Measurements from ENCODE around the gene RNF220. TPM values are rescaled to one million over a fixed set of nuclear protein-coding genes. Genes with fewer than 3 reads are reported as not detected.

RNF220 gene
- total and polyA plus RNA-seq, 9 donors = 58.0 to 101 (median 64.7) TPM

DNA sequence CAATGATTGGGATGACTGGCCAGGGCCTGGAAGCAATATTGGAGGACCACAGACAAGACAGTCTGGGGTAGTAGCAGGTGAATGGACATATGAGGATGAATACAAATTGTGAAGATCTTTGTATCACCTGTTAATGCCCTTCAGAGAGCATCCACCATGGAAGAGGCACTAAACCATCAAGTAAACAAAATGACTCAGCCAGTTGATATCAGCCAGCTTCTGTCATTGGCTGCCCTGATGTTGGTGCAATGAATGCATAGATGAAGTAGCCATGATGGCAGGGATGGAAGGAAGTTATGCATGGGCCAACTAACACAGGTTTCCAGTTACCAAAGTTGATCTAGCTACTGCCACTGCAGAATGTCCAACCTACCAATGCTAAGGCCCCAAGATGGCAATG is 33.8 kb upstream of the RNF220 start:
- no peaks in the 10 kb centered on the region for H3K9me3 ChIP-seq
- intact Hi-C loops (cut with DNase I) = no loop called here
- H3K27me3 ChIP-seq = no peaks in the 10 kb centered on the region
- H3K4me3 ChIP-seq = no peak overlapping the region
- no peak for DNase-seq
- TF ChIP-seq, protein P1, sequence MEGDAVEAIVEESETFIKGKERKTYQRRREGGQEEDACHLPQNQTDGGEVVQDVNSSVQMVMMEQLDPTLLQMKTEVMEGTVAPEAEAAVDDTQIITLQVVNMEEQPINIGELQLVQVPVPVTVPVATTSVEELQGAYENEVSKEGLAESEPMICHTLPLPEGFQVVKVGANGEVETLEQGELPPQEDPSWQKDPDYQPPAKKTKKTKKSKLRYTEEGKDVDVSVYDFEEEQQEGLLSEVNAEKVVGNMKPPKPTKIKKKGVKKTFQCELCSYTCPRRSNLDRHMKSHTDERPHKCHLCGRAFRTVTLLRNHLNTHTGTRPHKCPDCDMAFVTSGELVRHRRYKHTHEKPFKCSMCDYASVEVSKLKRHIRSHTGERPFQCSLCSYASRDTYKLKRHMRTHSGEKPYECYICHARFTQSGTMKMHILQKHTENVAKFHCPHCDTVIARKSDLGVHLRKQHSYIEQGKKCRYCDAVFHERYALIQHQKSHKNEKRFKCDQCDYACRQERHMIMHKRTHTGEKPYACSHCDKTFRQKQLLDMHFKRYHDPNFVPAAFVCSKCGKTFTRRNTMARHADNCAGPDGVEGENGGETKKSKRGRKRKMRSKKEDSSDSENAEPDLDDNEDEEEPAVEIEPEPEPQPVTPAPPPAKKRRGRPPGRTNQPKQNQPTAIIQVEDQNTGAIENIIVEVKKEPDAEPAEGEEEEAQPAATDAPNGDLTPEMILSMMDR (IDR thresholded peaks at IDR 0.05) = no peak
- TF ChIP-seq EP300 (IDR thresholded peaks at IDR 0.05) (no peak), POLR2A (IDR thresholded peaks at IDR 0.05) (no peak)
- no peaks in the 10 kb centered on the region for H3K36me3 ChIP-seq
- no peaks in the 10 kb centered on the region for H3K4me1 ChIP-seq (ENCODE audit: insufficient read depth)
- H3K27ac ChIP-seq = no peak overlapping the region

DNA sequence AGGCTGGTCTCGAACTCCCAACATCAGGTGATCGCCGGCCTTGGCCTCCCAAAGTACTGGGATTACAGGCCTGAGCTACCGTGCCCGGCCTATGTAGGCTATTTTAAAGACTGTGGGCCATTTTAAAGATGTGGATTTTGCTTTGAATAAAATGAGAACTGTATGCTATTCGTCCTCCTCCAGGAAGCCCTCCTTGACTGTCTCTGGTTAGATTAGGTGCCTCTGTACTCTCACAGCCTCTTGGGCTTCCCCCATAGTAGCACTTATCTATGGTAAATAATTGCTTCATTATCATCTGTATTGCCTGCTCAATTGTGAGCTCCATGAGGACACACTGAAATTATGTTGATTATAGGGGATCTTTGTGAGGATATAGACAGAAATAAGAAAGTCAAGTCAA is 29.5 kb upstream of the RNF220 start:
- H3K36me3 ChIP-seq = no peaks in the 10 kb centered on the region
- DNase-seq = no peak
- no peak overlapping the region for H3K27ac ChIP-seq
- H3K27me3 ChIP-seq = no peaks in the 10 kb centered on the region
- TF ChIP-seq POLR2A (IDR thresholded peaks at IDR 0.05) (no peak), EP300 (IDR thresholded peaks at IDR 0.05) (no peak)
- TF ChIP-seq, protein P1 (IDR thresholded peaks at IDR 0.05) = no peak
- no peaks in the 10 kb centered on the region for H3K9me3 ChIP-seq
- no peaks in the 10 kb centered on the region for H3K4me1 ChIP-seq (ENCODE audit: insufficient read depth)
- WGBS, 3 donors = 93 to 95% (median 95%) methylated on average over 6 of the region's 6 CpGs
- intact Hi-C loops (cut with DNase I) = no loop called here
- no peak overlapping the region for H3K4me3 ChIP-seq

DNA sequence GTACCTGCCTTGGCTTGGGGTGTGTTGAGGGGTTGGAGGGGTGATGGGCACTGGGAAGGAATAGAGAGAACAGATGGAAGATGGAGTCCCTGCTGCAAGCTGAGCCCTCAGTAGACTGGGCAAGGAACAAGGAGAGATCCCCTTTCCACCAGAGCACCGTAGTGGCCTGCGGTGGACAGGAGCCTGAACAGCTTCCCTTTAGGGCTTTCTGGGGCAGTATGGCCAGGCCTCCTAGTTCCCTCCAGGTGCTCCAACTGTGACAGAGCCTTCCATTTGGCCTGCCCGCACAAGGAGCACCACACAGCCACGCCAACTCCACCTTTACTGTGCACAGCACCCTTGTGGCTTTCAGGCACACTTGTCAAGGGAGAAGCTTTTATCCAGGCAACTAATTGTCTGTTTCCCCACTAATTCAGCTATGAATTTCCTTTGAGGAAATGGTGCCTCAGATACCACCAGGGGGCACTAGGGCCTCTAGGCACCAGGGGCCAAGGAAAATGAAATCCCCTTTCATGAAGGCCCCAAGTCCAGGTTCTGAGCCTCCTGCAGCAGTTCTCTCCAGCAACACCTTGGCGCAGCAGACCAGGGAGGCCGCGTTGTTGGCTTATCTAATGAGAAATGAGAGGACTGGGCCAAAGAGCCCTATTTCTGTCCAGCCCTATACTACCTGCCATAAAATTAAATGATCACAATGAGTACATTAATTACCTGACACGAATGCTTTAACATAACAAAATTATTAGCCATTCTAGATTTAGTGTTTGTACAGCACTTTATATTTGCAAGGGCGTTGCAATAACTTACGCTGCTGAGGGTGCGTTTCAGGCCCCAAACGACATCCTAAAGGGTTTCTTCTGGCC is 26.9 kb upstream of the RNF220 start:
- H3K27ac ChIP-seq = no peak overlapping the region
- no peak overlapping the region for H3K4me3 ChIP-seq
- TF ChIP-seq, protein P1 (IDR thresholded peaks at IDR 0.05) = no peak
- TF ChIP-seq POLR2A (IDR thresholded peaks at IDR 0.05) = no peak
- no peak for TF ChIP-seq EP300 (IDR thresholded peaks at IDR 0.05)
- H3K36me3 ChIP-seq = no peaks in the 10 kb centered on the region
- 57 to 65% (median 60%) methylated on average over 12 of the region's 12 CpGs for WGBS, 3 donors
- no peaks in the 10 kb centered on the region for H3K27me3 ChIP-seq
- intact Hi-C loops (cut with DNase I) = no loop called here
- H3K4me1 ChIP-seq (ENCODE audit: insufficient read depth) = no peaks in the 10 kb centered on the region
- no peaks in the 10 kb centered on the region for H3K9me3 ChIP-seq
- no peak for DNase-seq

DNA sequence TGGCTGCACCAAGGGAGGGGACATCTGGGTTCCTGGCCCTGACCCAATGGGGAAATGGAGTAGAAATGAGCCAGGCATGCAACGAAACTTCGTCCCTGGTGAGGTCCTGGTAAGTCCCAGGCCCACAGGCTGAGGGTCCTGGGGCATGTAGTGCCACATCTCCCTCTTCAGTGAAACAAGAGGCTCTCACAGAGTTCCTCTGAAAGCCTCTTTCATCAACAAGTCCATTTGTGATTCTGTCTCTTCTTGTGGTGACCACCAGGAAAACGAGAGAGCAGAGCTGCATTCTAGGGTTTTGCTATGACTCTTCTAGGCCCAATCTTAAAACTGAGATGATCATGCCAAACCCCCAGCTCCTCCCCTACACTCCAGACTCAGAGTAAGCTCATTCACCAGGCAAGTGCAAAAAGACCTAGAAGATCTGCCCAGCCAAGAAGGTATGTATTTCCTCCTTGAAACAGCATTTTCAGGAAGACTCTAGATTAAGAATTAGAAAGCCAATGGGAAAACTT is 24.3 kb upstream of the RNF220 start:
- no peaks in the 10 kb centered on the region for H3K36me3 ChIP-seq
- intact Hi-C loops (cut with DNase I) = loop anchor here in 1 of 4 donors (10.0 kb wide), 1 partner anchor 1896 kb away; no protein-coding TSS in a partner anchor
- TF ChIP-seq, protein P1 (IDR thresholded peaks at IDR 0.05) = no peak
- no peak for TF ChIP-seq POLR2A (IDR thresholded peaks at IDR 0.05)
- no peak for TF ChIP-seq EP300 (IDR thresholded peaks at IDR 0.05)
- DNase-seq = no peak
- no peak overlapping the region for H3K27ac ChIP-seq
- H3K27me3 ChIP-seq = no peaks in the 10 kb centered on the region
- no peak overlapping the region for H3K4me3 ChIP-seq
- 73 to 79% (median 77%) methylated on average over 3 of the region's 3 CpGs for WGBS, 3 donors
- no peaks in the 10 kb centered on the region for H3K4me1 ChIP-seq (ENCODE audit: insufficient read depth)
- H3K9me3 ChIP-seq = no peaks in the 10 kb centered on the region
